OCI-LY3 (cell line): ENCODE measurements around the gene REM1.

ENCODE experiments used
- CTCF ChIP-seq: fragments of 200-600, 300-600 bp; sonication (generic); IDR thresholded peaks from 2 replicates; pipeline ENCODE4 v1.5.1; 2014; ENCODE audit warnings: antibody characterized with exemption, low read length, low read depth
- EZH2phosphoT487 ChIP-seq: fragments of 200-600 bp; shearing (Covaris generic); IDR thresholded peaks from 2 replicates; pipeline ENCODE4 v1.6.1; 2018; ENCODE audit warnings: antibody characterized with exemption, mixed run types, low read depth

- TF ChIP-seq EZH2phosphoT487 (no peak), CTCF (no peak)
Measured at GRCh38 chr20:31500527-31500926, 25.4 kb downstream of the REM1 start.
